Esophagus squamous epithelium (tissue), 4 donors: ENCODE data around the gene STXBP6.

Source experiments
- POLR2A ChIP-seq, 4 donors: fragments of 450-650 bp; IDR thresholded peaks; one replicate each; pipeline ENCODE4 v1.6.1; 2017; ENCODE audit warnings: antibody characterized with exemption in 4 of 4, mild to moderate bottlenecking in 4 of 4, moderate library complexity in 3 of 4
- TF ChIP-seq, protein P1 (sequence below), 6 experiments: fragments of 450-650 bp in 4 of 6; fragments of 200-600 bp in 2 of 6; sonication (generic) in 2 of 6; IDR thresholded peaks; one replicate each; pipeline ENCODE4 v1.5.1; 2016 to 2019; ENCODE audit warnings: antibody characterized with exemption in 6 of 6, mild to moderate bottlenecking in 4 of 6, moderate library complexity in 4 of 6

DNA sequence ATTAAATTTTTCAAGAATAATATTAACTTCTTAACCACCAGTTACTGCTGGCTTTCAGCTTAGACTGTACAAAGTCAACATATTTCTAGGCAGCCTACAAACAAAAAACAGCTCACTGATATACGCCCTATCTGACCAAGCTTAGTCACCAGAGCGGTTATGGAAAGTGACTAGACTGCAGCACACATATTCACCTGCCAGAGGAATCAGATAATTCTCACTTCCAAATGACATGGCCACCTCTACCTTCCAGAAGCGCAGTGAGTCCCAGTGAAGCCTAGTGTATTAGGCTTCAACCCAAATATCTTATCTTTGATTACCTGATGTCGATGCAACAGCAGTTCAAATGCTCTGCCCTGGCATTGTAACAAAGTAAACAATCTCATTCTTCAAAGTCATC lies 8.5 kb downstream of the STXBP6 start:
- no peak for TF ChIP-seq POLR2A (IDR thresholded peaks at IDR 0.05)
- TF ChIP-seq, protein P1, sequence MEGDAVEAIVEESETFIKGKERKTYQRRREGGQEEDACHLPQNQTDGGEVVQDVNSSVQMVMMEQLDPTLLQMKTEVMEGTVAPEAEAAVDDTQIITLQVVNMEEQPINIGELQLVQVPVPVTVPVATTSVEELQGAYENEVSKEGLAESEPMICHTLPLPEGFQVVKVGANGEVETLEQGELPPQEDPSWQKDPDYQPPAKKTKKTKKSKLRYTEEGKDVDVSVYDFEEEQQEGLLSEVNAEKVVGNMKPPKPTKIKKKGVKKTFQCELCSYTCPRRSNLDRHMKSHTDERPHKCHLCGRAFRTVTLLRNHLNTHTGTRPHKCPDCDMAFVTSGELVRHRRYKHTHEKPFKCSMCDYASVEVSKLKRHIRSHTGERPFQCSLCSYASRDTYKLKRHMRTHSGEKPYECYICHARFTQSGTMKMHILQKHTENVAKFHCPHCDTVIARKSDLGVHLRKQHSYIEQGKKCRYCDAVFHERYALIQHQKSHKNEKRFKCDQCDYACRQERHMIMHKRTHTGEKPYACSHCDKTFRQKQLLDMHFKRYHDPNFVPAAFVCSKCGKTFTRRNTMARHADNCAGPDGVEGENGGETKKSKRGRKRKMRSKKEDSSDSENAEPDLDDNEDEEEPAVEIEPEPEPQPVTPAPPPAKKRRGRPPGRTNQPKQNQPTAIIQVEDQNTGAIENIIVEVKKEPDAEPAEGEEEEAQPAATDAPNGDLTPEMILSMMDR (IDR thresholded peaks at IDR 0.05): no peak
